Measurements from ENCODE around the gene RAB17.

RAB17 gene

DNA sequence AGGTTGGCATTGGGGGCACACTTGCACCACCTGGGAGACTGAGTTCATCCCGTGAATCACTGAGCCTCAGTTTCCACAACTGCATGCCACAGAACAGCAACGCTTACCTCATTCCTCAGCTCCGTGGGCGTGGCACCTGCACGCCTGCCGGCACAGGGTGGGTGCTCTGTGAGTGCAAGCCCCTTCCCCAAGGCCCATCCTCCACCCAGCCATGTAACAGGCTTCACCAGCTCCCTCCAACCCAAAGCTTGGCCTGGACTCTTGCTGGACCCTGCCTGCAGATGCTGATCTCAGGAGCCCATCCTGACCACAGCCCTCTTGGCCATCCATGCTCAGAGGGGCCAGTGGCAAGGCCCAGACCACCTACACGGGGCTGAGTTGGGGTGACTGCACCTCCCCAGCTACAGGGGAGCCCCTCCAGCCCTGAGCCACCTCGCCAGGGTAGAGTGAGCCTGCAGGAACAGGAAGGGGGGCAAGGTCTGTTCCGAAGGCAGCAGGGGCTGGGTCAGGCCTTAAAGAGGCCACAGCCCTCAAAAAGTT is 22.3 kb downstream of the RAB17 start (continued):
- TF ChIP-seq, protein P1, sequence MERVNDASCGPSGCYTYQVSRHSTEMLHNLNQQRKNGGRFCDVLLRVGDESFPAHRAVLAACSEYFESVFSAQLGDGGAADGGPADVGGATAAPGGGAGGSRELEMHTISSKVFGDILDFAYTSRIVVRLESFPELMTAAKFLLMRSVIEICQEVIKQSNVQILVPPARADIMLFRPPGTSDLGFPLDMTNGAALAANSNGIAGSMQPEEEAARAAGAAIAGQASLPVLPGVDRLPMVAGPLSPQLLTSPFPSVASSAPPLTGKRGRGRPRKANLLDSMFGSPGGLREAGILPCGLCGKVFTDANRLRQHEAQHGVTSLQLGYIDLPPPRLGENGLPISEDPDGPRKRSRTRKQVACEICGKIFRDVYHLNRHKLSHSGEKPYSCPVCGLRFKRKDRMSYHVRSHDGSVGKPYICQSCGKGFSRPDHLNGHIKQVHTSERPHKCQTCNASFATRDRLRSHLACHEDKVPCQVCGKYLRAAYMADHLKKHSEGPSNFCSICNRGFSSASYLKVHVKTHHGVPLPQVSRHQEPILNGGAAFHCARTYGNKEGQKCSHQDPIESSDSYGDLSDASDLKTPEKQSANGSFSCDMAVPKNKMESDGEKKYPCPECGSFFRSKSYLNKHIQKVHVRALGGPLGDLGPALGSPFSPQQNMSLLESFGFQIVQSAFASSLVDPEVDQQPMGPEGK (CRISPR knock-in tag; IDR thresholded peaks at IDR 0.05; ENCODE audit: borderline replicate concordance): no peak
- TF ChIP-seq ISL1 (CRISPR knock-in tag; IDR thresholded peaks at IDR 0.05): no peak
- TF ChIP-seq CSDC2 (CRISPR knock-in tag; IDR thresholded peaks at IDR 0.05): no peak

DNA sequence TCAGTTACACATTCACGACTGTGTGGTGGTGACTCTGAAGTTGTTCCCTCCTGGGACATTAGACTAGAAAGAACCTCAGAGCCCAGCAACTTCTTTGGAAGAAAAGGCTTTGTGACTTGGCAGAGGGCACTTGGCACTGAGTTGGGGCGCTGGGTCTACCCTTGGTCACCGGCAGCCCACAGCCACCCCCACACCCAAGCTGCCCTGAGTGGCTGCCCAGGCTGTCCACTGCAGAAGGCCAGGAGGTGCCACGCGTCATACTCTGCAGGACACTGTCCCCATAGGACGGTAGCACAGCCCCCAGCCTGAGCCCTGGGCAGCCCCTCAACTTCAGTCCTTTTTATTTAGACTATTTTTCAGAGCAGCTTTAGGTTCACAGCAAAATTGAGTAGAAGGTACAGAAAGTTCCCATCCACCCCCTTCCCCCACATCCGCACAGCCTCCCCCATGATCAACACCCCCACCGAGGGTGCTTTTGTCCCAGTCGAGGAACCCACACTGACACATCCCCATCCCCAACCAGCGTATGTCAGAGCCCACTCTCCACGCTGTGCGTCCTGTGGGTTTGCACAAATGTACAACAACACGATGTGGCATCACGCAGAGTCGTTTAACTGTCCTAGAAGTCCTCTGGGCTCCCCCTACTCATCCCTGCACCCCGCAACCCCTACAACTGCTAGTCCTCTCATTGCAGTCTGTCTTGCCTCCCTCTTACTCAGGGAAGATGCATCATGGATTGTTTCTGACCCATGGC is 23.1 kb downstream of the RAB17 start:
- TF ChIP-seq GLIS3 (CRISPR knock-in tag; IDR thresholded peaks at IDR 0.05): no peak
- no peak for TF ChIP-seq ZNF70 (CRISPR knock-in tag; IDR thresholded peaks at IDR 0.05)
- no peak for TF ChIP-seq CSDC2 (CRISPR knock-in tag; IDR thresholded peaks at IDR 0.05)
- no peak for TF ChIP-seq ZFP30 (CRISPR knock-in tag; IDR thresholded peaks at IDR 0.05)

DNA sequence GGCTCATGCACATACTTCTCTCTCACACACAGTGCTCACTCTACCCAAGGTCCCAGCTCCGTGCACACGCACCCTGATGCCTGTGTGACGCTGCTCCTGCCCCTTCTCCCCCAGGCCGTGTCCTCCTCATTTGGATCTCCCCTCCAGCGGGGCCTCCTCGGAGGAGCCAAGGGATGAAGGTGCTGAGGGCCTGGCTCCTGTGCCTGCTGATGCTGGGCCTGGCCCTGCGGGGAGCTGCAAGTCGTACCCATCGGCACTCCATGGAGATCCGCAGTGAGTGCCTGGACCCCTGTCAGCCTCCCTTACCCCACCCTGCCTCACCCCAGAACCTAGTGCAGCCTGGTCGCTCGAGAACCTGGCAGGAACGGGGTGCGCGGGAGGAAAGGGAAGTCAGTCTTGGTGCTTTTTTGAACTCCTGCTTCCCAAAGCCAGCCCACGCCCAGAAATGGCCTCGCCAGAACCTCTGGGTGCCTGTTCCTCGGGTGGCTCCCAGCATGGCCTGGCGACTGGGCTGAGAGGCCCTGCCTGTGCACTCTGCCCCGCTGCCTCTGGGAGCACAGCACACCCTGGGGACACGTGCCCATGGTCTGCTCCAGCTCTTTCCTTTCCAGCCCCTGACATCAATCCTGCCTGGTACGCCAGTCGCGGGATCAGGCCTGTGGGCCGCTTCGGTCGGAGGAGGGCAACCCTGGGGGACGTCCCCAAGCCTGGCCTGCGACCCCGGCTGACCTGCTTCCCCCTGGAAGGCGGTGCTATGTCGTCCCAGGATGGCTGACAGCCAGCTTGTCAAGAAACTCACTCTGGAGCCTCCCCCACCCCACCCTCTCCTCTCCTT is 23.9 kb downstream of the RAB17 start, which contains the start of gene PRLH:
Gene PRLH, plus strand, starts transcription at position 174 of the 835 bp plus-strand sequence. Its CDS starts 0 bp downstream, at position 174.
- no peak for ATAC-seq
- TF ChIP-seq, protein P2, sequence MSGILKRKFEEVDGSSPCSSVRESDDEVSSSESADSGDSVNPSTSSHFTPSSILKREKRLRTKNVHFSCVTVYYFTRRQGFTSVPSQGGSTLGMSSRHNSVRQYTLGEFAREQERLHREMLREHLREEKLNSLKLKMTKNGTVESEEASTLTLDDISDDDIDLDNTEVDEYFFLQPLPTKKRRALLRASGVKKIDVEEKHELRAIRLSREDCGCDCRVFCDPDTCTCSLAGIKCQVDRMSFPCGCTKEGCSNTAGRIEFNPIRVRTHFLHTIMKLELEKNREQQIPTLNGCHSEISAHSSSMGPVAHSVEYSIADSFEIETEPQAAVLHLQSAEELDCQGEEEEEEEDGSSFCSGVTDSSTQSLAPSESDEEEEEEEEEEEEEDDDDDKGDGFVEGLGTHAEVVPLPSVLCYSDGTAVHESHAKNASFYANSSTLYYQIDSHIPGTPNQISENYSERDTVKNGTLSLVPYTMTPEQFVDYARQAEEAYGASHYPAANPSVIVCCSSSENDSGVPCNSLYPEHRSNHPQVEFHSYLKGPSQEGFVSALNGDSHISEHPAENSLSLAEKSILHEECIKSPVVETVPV (CRISPR knock-in tag; IDR thresholded peaks at IDR 0.05): no peak
- no peak for TF ChIP-seq ESRRG (CRISPR knock-in tag; IDR thresholded peaks at IDR 0.05)
- TF ChIP-seq, protein P1 (CRISPR knock-in tag; IDR thresholded peaks at IDR 0.05; ENCODE audit: borderline replicate concordance): no peak
- TF ChIP-seq PPARA (CRISPR knock-in tag; IDR thresholded peaks at IDR 0.05; ENCODE audit: borderline replicate concordance): no peak
- TF ChIP-seq, protein P3, sequence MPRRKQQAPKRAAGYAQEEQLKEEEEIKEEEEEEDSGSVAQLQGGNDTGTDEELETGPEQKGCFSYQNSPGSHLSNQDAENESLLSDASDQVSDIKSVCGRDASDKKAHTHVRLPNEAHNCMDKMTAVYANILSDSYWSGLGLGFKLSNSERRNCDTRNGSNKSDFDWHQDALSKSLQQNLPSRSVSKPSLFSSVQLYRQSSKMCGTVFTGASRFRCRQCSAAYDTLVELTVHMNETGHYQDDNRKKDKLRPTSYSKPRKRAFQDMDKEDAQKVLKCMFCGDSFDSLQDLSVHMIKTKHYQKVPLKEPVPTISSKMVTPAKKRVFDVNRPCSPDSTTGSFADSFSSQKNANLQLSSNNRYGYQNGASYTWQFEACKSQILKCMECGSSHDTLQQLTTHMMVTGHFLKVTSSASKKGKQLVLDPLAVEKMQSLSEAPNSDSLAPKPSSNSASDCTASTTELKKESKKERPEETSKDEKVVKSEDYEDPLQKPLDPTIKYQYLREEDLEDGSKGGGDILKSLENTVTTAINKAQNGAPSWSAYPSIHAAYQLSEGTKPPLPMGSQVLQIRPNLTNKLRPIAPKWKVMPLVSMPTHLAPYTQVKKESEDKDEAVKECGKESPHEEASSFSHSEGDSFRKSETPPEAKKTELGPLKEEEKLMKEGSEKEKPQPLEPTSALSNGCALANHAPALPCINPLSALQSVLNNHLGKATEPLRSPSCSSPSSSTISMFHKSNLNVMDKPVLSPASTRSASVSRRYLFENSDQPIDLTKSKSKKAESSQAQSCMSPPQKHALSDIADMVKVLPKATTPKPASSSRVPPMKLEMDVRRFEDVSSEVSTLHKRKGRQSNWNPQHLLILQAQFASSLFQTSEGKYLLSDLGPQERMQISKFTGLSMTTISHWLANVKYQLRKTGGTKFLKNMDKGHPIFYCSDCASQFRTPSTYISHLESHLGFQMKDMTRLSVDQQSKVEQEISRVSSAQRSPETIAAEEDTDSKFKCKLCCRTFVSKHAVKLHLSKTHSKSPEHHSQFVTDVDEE (CRISPR knock-in tag; IDR thresholded peaks at IDR 0.05): no peak
- no peak for TF ChIP-seq RARB (CRISPR knock-in tag; IDR thresholded peaks at IDR 0.05)
- TF ChIP-seq, protein P4, sequence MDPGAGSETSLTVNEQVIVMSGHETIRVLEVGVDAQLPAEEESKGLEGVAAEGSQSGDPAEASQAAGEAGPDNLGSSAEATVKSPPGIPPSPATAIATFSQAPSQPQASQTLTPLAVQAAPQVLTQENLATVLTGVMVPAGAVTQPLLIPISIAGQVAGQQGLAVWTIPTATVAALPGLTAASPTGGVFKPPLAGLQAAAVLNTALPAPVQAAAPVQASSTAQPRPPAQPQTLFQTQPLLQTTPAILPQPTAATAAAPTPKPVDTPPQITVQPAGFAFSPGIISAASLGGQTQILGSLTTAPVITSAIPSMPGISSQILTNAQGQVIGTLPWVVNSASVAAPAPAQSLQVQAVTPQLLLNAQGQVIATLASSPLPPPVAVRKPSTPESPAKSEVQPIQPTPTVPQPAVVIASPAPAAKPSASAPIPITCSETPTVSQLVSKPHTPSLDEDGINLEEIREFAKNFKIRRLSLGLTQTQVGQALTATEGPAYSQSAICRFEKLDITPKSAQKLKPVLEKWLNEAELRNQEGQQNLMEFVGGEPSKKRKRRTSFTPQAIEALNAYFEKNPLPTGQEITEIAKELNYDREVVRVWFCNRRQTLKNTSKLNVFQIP (CRISPR knock-in tag; IDR thresholded peaks at IDR 0.05; ENCODE audit: borderline replicate concordance, low read depth): no peak
- TF ChIP-seq ZNF565 (CRISPR knock-in tag; conservative IDR thresholded peaks at IDR 0.05; ENCODE audit: low read depth): no peak
- TF ChIP-seq, protein P5, sequence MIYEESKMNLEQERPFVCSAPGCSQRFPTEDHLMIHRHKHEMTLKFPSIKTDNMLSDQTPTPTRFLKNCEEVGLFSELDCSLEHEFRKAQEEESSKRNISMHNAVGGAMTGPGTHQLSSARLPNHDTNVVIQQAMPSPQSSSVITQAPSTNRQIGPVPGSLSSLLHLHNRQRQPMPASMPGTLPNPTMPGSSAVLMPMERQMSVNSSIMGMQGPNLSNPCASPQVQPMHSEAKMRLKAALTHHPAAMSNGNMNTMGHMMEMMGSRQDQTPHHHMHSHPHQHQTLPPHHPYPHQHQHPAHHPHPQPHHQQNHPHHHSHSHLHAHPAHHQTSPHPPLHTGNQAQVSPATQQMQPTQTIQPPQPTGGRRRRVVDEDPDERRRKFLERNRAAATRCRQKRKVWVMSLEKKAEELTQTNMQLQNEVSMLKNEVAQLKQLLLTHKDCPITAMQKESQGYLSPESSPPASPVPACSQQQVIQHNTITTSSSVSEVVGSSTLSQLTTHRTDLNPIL (CRISPR knock-in tag; IDR thresholded peaks at IDR 0.05; ENCODE audit: low read depth): no peak
- no peak for TF ChIP-seq BACH2 (CRISPR knock-in tag; IDR thresholded peaks at IDR 0.05; ENCODE audit: borderline replicate concordance)
- TF ChIP-seq TCF4 (CRISPR knock-in tag; IDR thresholded peaks at IDR 0.05; ENCODE audit: borderline replicate concordance): no peak
- TF ChIP-seq ZC3H10 (CRISPR knock-in tag; IDR thresholded peaks at IDR 0.05): no peak
- no peak for TF ChIP-seq ISL1 (CRISPR knock-in tag; IDR thresholded peaks at IDR 0.05)
- no peak for TF ChIP-seq ZFP30 (CRISPR knock-in tag; IDR thresholded peaks at IDR 0.05)
- no peak for TF ChIP-seq ZNF8 (CRISPR knock-in tag; IDR thresholded peaks at IDR 0.05)
- TF ChIP-seq TOX (CRISPR knock-in tag; IDR thresholded peaks at IDR 0.05; ENCODE audit: borderline replicate concordance): no peak
- no peak for TF ChIP-seq CSDC2 (CRISPR knock-in tag; IDR thresholded peaks at IDR 0.05)
- no peak for TF ChIP-seq ZFP3 (CRISPR knock-in tag; IDR thresholded peaks at IDR 0.05)

More for the DNA sequence above, 23.1 kb downstream of the RAB17 start:
- ATAC-seq: no peak

Measured in SK-N-SH treated with all-trans-retinoic acid at 6 μM for 48 hours (cell line).